ENCODE results near the gene CISTR. TPM values are rescaled to one million over a fixed set of nuclear protein-coding genes. Genes with fewer than 3 reads are reported as not detected.

The CISTR gene
- not detected in 5 replicates for total RNA-seq (2022; extraction: Qiagen RNA extraction; ENCODE audit: low read depth)

DNA sequence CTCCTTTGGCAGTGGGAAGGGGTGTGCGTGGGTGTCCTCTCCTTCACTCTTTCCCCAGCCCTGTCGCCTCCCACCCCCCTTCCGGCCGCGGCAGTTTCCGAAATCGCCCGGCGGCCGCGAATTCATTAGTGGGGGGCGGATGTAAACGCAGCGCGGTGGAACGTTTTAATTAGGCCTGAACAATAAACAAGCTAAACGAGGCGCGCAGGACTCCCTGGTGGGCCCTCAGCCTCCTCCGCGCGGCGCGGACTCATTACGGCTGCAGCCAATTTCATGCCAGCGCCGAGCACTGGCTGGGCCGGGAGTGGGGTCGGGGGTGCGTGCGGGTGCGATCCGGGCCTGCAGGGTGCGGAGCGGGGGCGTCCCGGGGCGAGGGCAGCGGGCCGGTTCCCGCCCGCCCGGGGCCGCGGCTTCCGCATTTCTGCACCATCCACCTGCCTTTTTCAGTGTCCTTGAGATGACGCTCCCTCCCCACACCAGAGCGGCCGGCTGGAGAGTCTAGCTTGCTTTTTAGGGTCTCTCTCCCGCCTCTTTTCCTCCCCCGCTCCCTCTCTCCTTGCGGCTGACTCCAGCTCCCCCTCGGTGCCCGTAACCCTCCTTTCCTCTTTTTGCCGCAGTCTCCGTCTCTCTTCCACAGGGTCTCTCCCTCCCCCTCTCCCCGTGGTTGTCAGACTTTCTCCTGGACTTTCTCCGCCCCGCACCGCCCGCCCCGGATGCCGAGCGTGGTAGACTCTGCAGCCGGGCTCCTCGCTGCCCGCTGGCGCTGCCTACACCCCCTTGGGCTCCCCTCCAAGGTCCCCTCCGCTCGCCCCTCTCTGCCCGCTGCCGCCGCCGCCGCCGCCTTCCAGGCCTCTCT, at the start of gene CISTR:
Gene CISTR, minus strand, starts transcription at position 644 of the 856 bp plus-strand sequence.

DNA sequence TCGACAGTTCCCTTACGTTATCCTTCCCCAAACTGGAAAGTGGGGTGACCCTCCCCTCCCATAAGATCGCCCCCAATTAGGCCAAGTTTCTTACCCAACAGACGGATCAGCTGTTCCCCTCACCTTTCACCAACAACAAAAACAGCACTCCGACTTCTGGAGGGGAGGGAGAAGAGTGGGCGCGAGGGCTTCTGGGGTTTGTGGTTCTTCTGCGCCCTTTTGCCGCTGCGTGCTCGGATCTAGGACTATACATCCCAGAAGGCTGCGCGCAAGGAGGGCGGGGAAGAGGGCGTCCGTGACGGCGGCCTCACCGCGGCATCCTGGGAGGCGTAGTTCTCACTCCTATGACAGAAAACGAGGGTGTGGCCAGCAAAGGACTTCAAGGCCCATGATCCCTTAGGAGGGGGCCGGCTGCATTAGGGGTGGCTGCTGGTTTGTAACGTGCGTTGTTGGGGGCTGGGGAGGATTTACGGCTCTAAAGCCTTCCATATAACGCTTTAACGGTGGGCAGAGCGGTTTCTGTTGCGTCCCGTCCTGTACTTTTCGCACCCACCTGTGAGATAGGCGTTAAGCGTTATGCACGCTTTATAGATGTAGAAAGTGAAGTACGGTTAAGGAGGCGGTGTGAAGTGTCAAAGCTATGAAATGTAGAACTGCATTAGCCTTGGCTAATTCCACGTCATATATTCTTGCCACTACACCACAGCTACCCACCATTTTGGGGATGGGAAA, 24.3 kb downstream of the CISTR start, which contains the start of gene CALCOCO1:
Gene CALCOCO1, minus strand, starts transcription at position 143 of the 732 bp plus-strand sequence. CDS start 2,210 bp downstream, outside the sequence.

Other genes starting within 250 kb of the CISTR start
- not detected in 5 replicates for gene NPFF, start 244.5 kb downstream of the CISTR start, total RNA-seq (2022; extraction: Qiagen RNA extraction; ENCODE audit: low read depth)
- 14.8 to 19.1 TPM (median 18.2 TPM) in 5 replicates for gene ATF7, start 125.6 kb downstream of the CISTR start, total RNA-seq (2022; extraction: Qiagen RNA extraction; ENCODE audit: low read depth)
- 599 to 698 TPM (median 687 TPM) in 5 replicates for gene ATP5MC2, start 75.9 kb downstream of the CISTR start, total RNA-seq (2022; extraction: Qiagen RNA extraction; ENCODE audit: low read depth)
- 16.0 to 22.1 TPM (median 18.4 TPM) in 5 replicates for gene CALCOCO1, start 24.5 kb downstream of the CISTR start, total RNA-seq (2022; extraction: Qiagen RNA extraction; ENCODE audit: low read depth)
- 7.7 to 14.1 TPM (median 9.8 TPM) in 5 replicates for gene HOXC13, start 186.9 kb upstream of the CISTR start, total RNA-seq (2022; extraction: Qiagen RNA extraction; ENCODE audit: low read depth)
- not detected in 5 replicates for gene HOXC12, start 202.9 kb upstream of the CISTR start, total RNA-seq (2022; extraction: Qiagen RNA extraction; ENCODE audit: low read depth)
- 0.39 to 0.58 TPM (median 0.45 TPM) in 5 replicates for gene HOXC11, start 221.1 kb upstream of the CISTR start, total RNA-seq (2022; extraction: Qiagen RNA extraction; ENCODE audit: low read depth)
- gene HOTAIR, start 223.0 kb upstream of the CISTR start, total RNA-seq (2022; extraction: Qiagen RNA extraction; ENCODE audit: low read depth): 0.07 to 0.17 TPM (median 0.12 TPM) in 4 of 5 replicates, not detected in the other
- gene HOXC10, start 233.2 kb upstream of the CISTR start, total RNA-seq (2022; extraction: Qiagen RNA extraction; ENCODE audit: low read depth): 2.2 to 5.4 TPM (median 2.6 TPM) in 5 replicates
- 11.4 to 14.1 TPM (median 13.1 TPM) in 5 replicates for gene HOXC9, start 248.2 kb upstream of the CISTR start, total RNA-seq (2022; extraction: Qiagen RNA extraction; ENCODE audit: low read depth)